COLO668 (cell line): ENCODE results near the gene NPR1.
"Not testable (repeated sequence)": the region's sequence is repeated elsewhere in the genome, so short reads cannot be mapped to it uniquely, and the experiment has no call there.

Experiments used
- DNase-seq: peaks from one replicate; lab custom pipeline; 2025; ENCODE audit not compliant: unreplicated experiment; lab: John Stamatoyannopoulos, UW

The NPR1 gene

GRCh38 chr1:153649137-153649862 is 29.2 kb upstream of the NPR1 start:
- DNase-seq: peak; percentile 47

GRCh38 chr1:153649863-153650235 is 28.6 kb upstream of the NPR1 start:
- peak; percentile 71 for DNase-seq

GRCh38 chr1:153651771-153652170 is 26.7 kb upstream of the NPR1 start:
- DNase-seq: no peak

GRCh38 chr1:153652805-153653500 is 25.5 kb upstream of the NPR1 start:
- no peak for DNase-seq

GRCh38 chr1:153655333-153655732 is 23.2 kb upstream of the NPR1 start:
- peak; percentile 41 for DNase-seq

- DNase-seq: peak; percentile 93
Measured at GRCh38 chr1:153658400-153659174, 19.9 kb upstream of the NPR1 start, which contains the start of gene SNAPIN. Gene SNAPIN (plus strand): TSS chr1:153658703. CDS start chr1:153658744, 41 bp downstream.

- no peak for DNase-seq
Measured at GRCh38 chr1:153659175-153659534, 19.3 kb upstream of the NPR1 start.

GRCh38 chr1:153659656-153660055 is 18.8 kb upstream of the NPR1 start:
- DNase-seq: no peak

GRCh38 chr1:153661111-153661708 is 17.3 kb upstream of the NPR1 start:
- DNase-seq: no peak

- DNase-seq: no peak
Measured at GRCh38 chr1:153662269-153662668, 16.2 kb upstream of the NPR1 start.

GRCh38 chr1:153663211-153663610 is 15.3 kb upstream of the NPR1 start:
- no peak for DNase-seq

GRCh38 chr1:153667439-153667838 is 11.0 kb upstream of the NPR1 start:
- DNase-seq: no peak

GRCh38 chr1:153668672-153669071 is 9.8 kb upstream of the NPR1 start:
- DNase-seq: not testable (repeated sequence)

- DNase-seq: no peak
Measured at GRCh38 chr1:153669606-153670005, 8.9 kb upstream of the NPR1 start.

GRCh38 chr1:153670257-153670858 is 8.1 kb upstream of the NPR1 start:
- peak; percentile 36 for DNase-seq

GRCh38 chr1:153670859-153671627 is 7.4 kb upstream of the NPR1 start, which contains the start of gene ILF2:
Gene ILF2 (minus strand): TSS chr1:153670993. CDS start chr1:153670922, 71 bp downstream.
- DNase-seq: peak; percentile 97

- DNase-seq: peak; percentile 34
Measured at GRCh38 chr1:153671628-153672353, 6.7 kb upstream of the NPR1 start.

GRCh38 chr1:153673511-153673910 is 5.0 kb upstream of the NPR1 start:
- no peak for DNase-seq

GRCh38 chr1:153677718-153678518 is 570 bp upstream of the NPR1 start:
- peak; percentile 49 for DNase-seq
